CD8-positive, alpha-beta memory T cell (primary cell): ENCODE measurements around the gene METTL9. TPM values are rescaled to one million over a fixed set of nuclear protein-coding genes. Genes with fewer than 3 reads are reported as not detected.
"Not testable (repeated sequence)": the region's sequence is repeated elsewhere in the genome, so short reads cannot be mapped to it uniquely, and the experiment has no call there.

ENCODE experiments used
- CTCF ChIA-PET: fragments of 350-600 bp; sonication (Branson Sonifier 250); formaldehyde crosslinking; loops from one replicate; lab custom pipeline; 2021; ENCODE audit warnings: antibody characterized with exemption; lab: Charles Lee
- POLR2A ChIA-PET: fragments of 350-600 bp; sonication (Branson Sonifier 250); formaldehyde crosslinking; loops from one replicate; lab custom pipeline; 2021; ENCODE audit warnings: antibody characterized with exemption; lab: Charles Lee
- DNase-seq, 5 donors: peaks; one replicate each; pipeline versions ENCODE4 v3.0.0 to v3.0.0-alpha.2; 2020 to 2022; ENCODE audit warnings: mixed read lengths in 1 of 5
- H3K27ac ChIP-seq: one replicate; pipeline ENCODE4 v1.7.0; 2013; ENCODE audit warnings: low read depth, mild to moderate bottlenecking, low read length, moderate library complexity
- H3K27me3 ChIP-seq: 2 replicates; pipeline ENCODE4 v1.7.0; 2013; ENCODE audit warnings: low read length, mild to moderate bottlenecking; ENCODE audit not compliant: insufficient read depth, poor library complexity, severe bottlenecking
- H3K36me3 ChIP-seq: 2 replicates; pipeline ENCODE4 v1.7.0; 2013; ENCODE audit warnings: mild to moderate bottlenecking, low read length, moderate library complexity; ENCODE audit not compliant: insufficient read depth
- H3K4me1 ChIP-seq: 2 replicates; pipeline ENCODE4 v1.7.0; 2013; ENCODE audit warnings: mild to moderate bottlenecking, low read length, moderate library complexity; ENCODE audit not compliant: insufficient read depth
- H3K4me3 ChIP-seq: 2 replicates; pipeline ENCODE4 v1.7.0; 2013; ENCODE audit warnings: mild to moderate bottlenecking, low read length
- H3K9me3 ChIP-seq: 2 replicates; pipeline ENCODE4 v1.7.0; 2013; ENCODE audit warnings: mild to moderate bottlenecking, low read length
- H3K27ac Mint-ChIP-seq, 8 donors: one replicate each; pipeline ENCODE4 v1.8.0; 2020 to 2021; ENCODE audit warnings: mixed read lengths in 8 of 8, mild to moderate bottlenecking in 6 of 8, inconsistent platforms in 3 of 8, moderate library complexity in 3 of 8
- H3K27me3 Mint-ChIP-seq, 2 donors: one replicate each; pipeline ENCODE4 v1.8.0; 2020 to 2021; ENCODE audit warnings: mixed read lengths in 2 of 2, mild to moderate bottlenecking in 1 of 2, moderate library complexity in 1 of 2
- H3K36me3 Mint-ChIP-seq, 3 donors: one replicate each; pipeline ENCODE4 v1.8.0; 2020 to 2021; ENCODE audit warnings: mixed read lengths in 3 of 3, inconsistent platforms in 1 of 3, mild to moderate bottlenecking in 1 of 3
- H3K4me1 Mint-ChIP-seq, 3 donors: one replicate each; pipeline ENCODE4 v1.8.0; 2020 to 2021; ENCODE audit warnings: mixed read lengths in 3 of 3, inconsistent platforms in 1 of 3, mild to moderate bottlenecking in 1 of 3
- H3K4me3 Mint-ChIP-seq, 7 donors: one replicate each; pipeline ENCODE4 v1.8.0; 2020 to 2021; ENCODE audit warnings: mixed read lengths in 7 of 7, mild to moderate bottlenecking in 6 of 7, moderate library complexity in 4 of 7, inconsistent platforms in 2 of 7
- H3K9me3 Mint-ChIP-seq, 5 donors: one replicate each; pipeline ENCODE4 v1.8.0; 2020 to 2022; ENCODE audit warnings: mixed read lengths in 5 of 5, mild to moderate bottlenecking in 3 of 5, moderate library complexity in 2 of 5, inconsistent platforms in 1 of 5
- polyA plus RNA-seq: library from polyadenylated mRNA; unstranded; fragments of 300-500 nt; fragmentation: Illumina TruSeq; gene quantifications from one replicate; pipeline ENCODE4 v1.2.3, GENCODE V29; 2021
- total RNA-seq, 2 experiments: library from RNA; stranded (reverse); gene quantifications; one replicate each; pipeline ENCODE4 v1.2.3, GENCODE V29; 2021

METTL9 gene
- total and polyA plus RNA-seq, 3 experiments from 2014 or later: 73.8 to 120 (median 74.2) TPM

- peaks cover 47% of the 10 kb centered on the region for H3K4me1 ChIP-seq
- no peaks in the 10 kb centered on the region for H3K36me3 ChIP-seq
- Mint-ChIP-seq H3K4me3 (peak overlapping the region in 1 of 7 donors; percentile 15), H3K4me1 (peaks cover 47 to 79% (median 65%) of the 10 kb centered on the region in 3 donors), H3K27ac (no peak overlapping the region), H3K9me3 (no peaks in the 10 kb centered on the region), H3K36me3 (peaks cover 0 to 17% (median 0%) of the 10 kb centered on the region in 3 donors), H3K27me3 (no peaks in the 10 kb centered on the region)
- H3K27ac ChIP-seq: no peak overlapping the region
- DNase-seq: no peak
- CTCF ChIA-PET: no interaction called here
- H3K9me3 ChIP-seq: no peaks in the 10 kb centered on the region
- H3K4me3 ChIP-seq: no peak overlapping the region
- no peaks in the 10 kb centered on the region for H3K27me3 ChIP-seq
- POLR2A ChIA-PET: no interaction called here
Observed at GRCh38 chr16:21602785-21603184, 3.4 kb downstream of the METTL9 start.

DNA sequence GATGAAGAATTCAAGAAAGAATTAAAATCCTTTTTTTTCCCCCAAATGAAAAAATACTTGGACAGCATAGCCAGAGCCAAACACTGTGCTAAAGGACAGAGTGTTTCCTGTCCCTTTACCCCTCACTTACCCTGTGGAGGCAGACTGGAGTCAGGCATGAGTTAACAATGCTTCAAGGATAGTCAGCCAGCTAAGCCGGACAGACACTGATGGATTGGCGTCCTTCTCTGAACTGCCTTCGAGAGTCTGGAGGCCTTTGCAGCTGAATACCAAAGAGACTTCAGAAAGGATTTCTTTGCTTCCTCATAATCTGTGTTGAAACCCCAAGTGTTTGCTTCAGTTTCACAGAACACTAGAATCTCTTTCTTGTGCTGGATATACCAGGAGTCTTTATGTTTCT lies 4.6 kb downstream of the METTL9 start:
- no peak for DNase-seq
- H3K36me3 ChIP-seq: no peaks in the 10 kb centered on the region
- ChIA-PET CTCF (interaction anchor here (1.1 to 1.5 kb wide), 2 partner anchors 14 to 105 kb away, joined by 5 read pairs; no protein-coding TSS in a partner anchor), POLR2A (no interaction called here)
- Mint-ChIP-seq H3K4me3 (peak overlapping the region in 1 of 7 donors; percentile 15), H3K9me3 (no peaks in the 10 kb centered on the region), H3K36me3 (peaks cover 0 to 13% (median 0%) of the 10 kb centered on the region in 3 donors), H3K27me3 (no peaks in the 10 kb centered on the region), H3K4me1 (peaks cover 50 to 80% (median 64%) of the 10 kb centered on the region in 3 donors), H3K27ac (peak overlapping the region in 2 of 8 donors; percentile 19 to 66)
- H3K27ac ChIP-seq: no peak overlapping the region
- H3K4me3 ChIP-seq: no peak overlapping the region
- H3K9me3 ChIP-seq: no peaks in the 10 kb centered on the region
- no peaks in the 10 kb centered on the region for H3K27me3 ChIP-seq
- H3K4me1 ChIP-seq: peaks cover 46% of the 10 kb centered on the region

GRCh38 chr16:21605848-21606247 lies 6.5 kb downstream of the METTL9 start:
- H3K36me3 Mint-ChIP-seq, H3K9me3 ChIP-seq, H3K27ac ChIP-seq, H3K4me3 Mint-ChIP-seq, DNase-seq, H3K4me3 ChIP-seq, H3K27me3 ChIP-seq, H3K9me3 Mint-ChIP-seq, H3K36me3 ChIP-seq, H3K27me3 Mint-ChIP-seq, POLR2A ChIA-PET: not testable (repeated sequence)
- CTCF ChIA-PET: interaction anchor here (1.5 kb wide), 1 partner anchor 14 kb away, joined by 4 read pairs; no protein-coding TSS in a partner anchor
- H3K4me1 Mint-ChIP-seq: peaks cover 59 to 93% (median 75%) of the 10 kb centered on the region in 3 donors
- peaks cover 61% of the 10 kb centered on the region for H3K4me1 ChIP-seq
- H3K27ac Mint-ChIP-seq: peak overlapping the region in 2 of 8 donors; percentile 21 to 27

DNA sequence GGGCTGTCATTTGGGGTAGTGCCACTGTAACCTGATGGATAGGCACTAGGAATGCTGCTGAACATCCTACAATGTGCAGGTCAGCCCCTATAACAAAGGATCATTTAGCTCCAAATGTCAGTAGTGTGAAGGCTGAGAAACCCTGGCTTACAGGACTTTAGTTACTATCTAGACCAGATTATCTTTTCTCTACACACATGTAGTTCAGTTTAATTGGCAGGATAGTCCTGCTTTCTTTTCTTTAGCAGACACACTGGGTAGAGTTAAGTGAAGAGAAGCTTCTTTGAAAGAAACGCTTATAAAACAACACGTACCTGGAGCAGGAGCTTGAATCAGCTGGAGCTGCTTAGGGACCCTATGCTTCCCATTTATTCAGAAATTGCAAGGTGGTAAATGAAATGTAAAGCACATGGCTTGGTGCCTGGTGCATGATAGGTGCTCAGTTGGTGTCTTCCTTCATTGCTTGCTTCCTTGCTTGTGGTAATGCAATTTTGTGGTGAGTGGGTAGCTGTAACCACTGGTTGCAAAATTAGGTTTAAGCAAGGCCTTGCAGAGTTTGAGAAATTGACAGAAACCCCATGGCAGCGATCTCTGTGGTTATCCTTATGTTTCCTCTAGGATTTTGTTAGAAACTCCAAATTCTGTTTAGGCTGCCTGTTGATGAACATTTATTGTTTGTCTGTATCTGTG lies 9.4 kb downstream of the METTL9 start:
- Mint-ChIP-seq H3K27me3 (no peaks in the 10 kb centered on the region), H3K9me3 (no peaks in the 10 kb centered on the region), H3K4me1 (peaks cover 56 to 90% (median 71%) of the 10 kb centered on the region in 3 donors), H3K36me3 (peaks cover 0 to 17% (median 2%) of the 10 kb centered on the region in 3 donors), H3K4me3 (peak overlapping the region in 6 of 7 donors; percentile 9 to 27 (median 16)), H3K27ac (peak overlapping the region in 4 of 8 donors; percentile 37 to 83 (median 70))
- peak in 2 of 5 donors; percentile 16 to 30 for DNase-seq
- no peaks in the 10 kb centered on the region for H3K9me3 ChIP-seq
- POLR2A ChIA-PET: no interaction called here
- CTCF ChIA-PET: interaction anchor here (0.8 to 1.6 kb wide), 3 partner anchors 8 to 37 kb away, joined by 3 to 7 read pairs (median 4); no protein-coding TSS in a partner anchor
- no peaks in the 10 kb centered on the region for H3K27me3 ChIP-seq
- H3K36me3 ChIP-seq: no peaks in the 10 kb centered on the region
- peaks cover 70% of the 10 kb centered on the region for H3K4me1 ChIP-seq
- no peak overlapping the region for H3K27ac ChIP-seq
- no peak overlapping the region for H3K4me3 ChIP-seq

DNA sequence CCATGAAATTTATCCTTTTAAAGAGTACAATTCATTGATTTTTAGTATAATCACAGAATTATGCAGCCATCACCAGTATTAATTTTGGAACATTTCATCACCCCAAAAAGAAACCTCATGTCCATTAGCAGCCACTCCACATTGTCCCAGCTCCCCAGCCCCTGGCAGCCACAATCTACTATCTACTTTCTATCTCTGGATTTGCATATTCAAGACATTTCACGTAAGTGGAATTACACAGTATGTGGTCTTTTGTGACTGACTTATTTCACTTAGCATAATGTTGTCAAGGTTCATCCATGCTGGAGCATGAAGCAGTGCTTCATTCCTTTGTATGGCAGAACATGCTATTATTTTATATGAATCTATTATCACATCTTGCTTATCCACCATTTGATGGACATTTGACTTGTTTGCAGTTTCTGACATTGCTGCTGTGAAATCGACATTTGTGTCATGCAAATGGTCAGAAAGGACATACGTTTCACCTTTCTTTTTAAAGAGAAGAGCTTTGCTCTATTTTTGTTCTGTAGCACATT lies 10.7 kb downstream of the METTL9 start:
- POLR2A ChIA-PET: no interaction called here

DNA sequence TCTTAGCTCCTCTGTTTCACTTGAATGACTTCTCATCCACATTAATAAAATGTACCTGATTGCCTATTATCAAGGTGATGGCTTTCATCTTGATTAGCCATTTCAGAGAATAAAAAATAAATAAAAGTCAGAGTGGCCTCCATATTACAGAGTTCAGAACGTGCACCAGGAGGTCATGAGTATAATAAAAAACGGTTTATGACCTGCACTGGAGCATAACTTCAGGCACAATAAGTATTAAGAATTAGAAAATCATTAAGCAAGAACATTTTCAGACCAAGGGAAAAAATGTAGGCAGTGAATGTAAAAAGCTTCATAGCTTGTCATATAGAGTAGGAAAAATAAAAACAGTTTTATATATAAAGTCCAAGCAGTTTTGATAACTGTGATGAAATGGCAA lies 11.4 kb downstream of the METTL9 start:
- ChIA-PET POLR2A (no interaction called here), CTCF (no interaction called here)
- DNase-seq: no peak
- Histone ChIP-seq H3K9me3 (no peaks in the 10 kb centered on the region), H3K27me3 (no peaks in the 10 kb centered on the region), H3K4me3 (no peak overlapping the region), H3K4me1 (peaks cover 77% of the 10 kb centered on the region), H3K27ac (no peak overlapping the region), H3K36me3 (no peaks in the 10 kb centered on the region)
- Mint-ChIP-seq H3K27me3 (no peaks in the 10 kb centered on the region), H3K4me3 (no peak overlapping the region), H3K4me1 (peaks cover 63 to 92% (median 75%) of the 10 kb centered on the region in 3 donors), H3K9me3 (no peaks in the 10 kb centered on the region), H3K27ac (no peak overlapping the region), H3K36me3 (peaks cover 0 to 29% (median 2%) of the 10 kb centered on the region in 3 donors)

More for the DNA sequence above, 10.7 kb downstream of the METTL9 start:
- no peak for DNase-seq
- Histone ChIP-seq H3K36me3 (no peaks in the 10 kb centered on the region), H3K27ac (no peak overlapping the region), H3K27me3 (no peaks in the 10 kb centered on the region), H3K4me3 (no peak overlapping the region), H3K9me3 (no peaks in the 10 kb centered on the region), H3K4me1 (peaks cover 74% of the 10 kb centered on the region)
- Mint-ChIP-seq H3K36me3 (peaks cover 0 to 24% (median 2%) of the 10 kb centered on the region in 3 donors), H3K27me3 (no peaks in the 10 kb centered on the region), H3K4me1 (peaks cover 60 to 91% (median 74%) of the 10 kb centered on the region in 3 donors), H3K27ac (peak overlapping the region in 2 of 8 donors; percentile 48 to 82), H3K4me3 (no peak overlapping the region), H3K9me3 (no peaks in the 10 kb centered on the region)
- CTCF ChIA-PET: no interaction called here

DNA sequence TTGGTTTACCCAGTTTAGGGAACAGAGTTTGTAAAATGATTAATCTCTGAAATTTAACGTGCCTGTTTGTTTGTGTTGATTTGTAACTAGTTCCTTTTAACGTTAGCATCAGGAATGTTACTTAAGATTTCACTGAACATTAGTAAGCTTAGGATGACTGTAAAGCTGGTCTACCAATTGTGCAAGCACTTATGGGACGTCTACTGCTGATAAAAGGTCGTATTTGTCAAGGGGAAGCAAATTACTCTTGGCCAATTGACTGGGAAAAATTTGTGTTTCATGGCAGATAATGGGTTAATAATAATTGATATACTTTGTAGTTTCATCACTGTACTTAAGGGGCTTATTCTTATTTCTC lies 11.8 kb downstream of the METTL9 start:
- H3K36me3 Mint-ChIP-seq: peaks cover 0 to 31% (median 2%) of the 10 kb centered on the region in 3 donors
- peak overlapping the region in 5 of 8 donors; percentile 22 to 59 (median 23) for H3K27ac Mint-ChIP-seq
- no peaks in the 10 kb centered on the region for H3K9me3 Mint-ChIP-seq
- peaks cover 67 to 93% (median 76%) of the 10 kb centered on the region in 3 donors for H3K4me1 Mint-ChIP-seq
- H3K27me3 ChIP-seq: no peaks in the 10 kb centered on the region
- H3K27ac ChIP-seq: peak overlapping the region; percentile 49
- no peaks in the 10 kb centered on the region for H3K9me3 ChIP-seq
- peaks cover 81% of the 10 kb centered on the region for H3K4me1 ChIP-seq
- H3K27me3 Mint-ChIP-seq: no peaks in the 10 kb centered on the region
- ChIA-PET POLR2A (no interaction called here), CTCF (no interaction called here)
- peak overlapping the region in 1 of 7 donors; percentile 49 for H3K4me3 Mint-ChIP-seq
- H3K4me3 ChIP-seq: no peak overlapping the region
- H3K36me3 ChIP-seq: no peaks in the 10 kb centered on the region
- no peak for DNase-seq
